Glutamatergic neuron (in vitro differentiated cells): Measurements from ENCODE around the gene COASY. TPM values are rescaled to one million over a fixed set of nuclear protein-coding genes. Genes with fewer than 3 reads are reported as not detected.

Experiments used
- DNase-seq: peaks from one replicate; pipeline ENCODE4 v3.0.0; 2022
- H3K27ac Mint-ChIP-seq: one replicate; pipeline ENCODE4 v1.8.0; 2020; ENCODE audit warnings: mild to moderate bottlenecking, mixed read lengths, inconsistent platforms; ENCODE audit not compliant: unreplicated experiment
- H3K27me3 Mint-ChIP-seq: one replicate; pipeline ENCODE4 v1.8.0; 2020; ENCODE audit warnings: mild to moderate bottlenecking, moderate library complexity, mixed read lengths, inconsistent platforms; ENCODE audit not compliant: unreplicated experiment
- H3K36me3 Mint-ChIP-seq: one replicate; pipeline ENCODE4 v1.8.0; 2020; ENCODE audit warnings: mild to moderate bottlenecking, mixed read lengths, inconsistent platforms; ENCODE audit not compliant: unreplicated experiment
- H3K4me1 Mint-ChIP-seq: one replicate; pipeline ENCODE4 v1.8.0; 2020; ENCODE audit warnings: mild to moderate bottlenecking, low read depth, mixed read lengths, inconsistent platforms; ENCODE audit not compliant: unreplicated experiment
- H3K4me3 Mint-ChIP-seq: one replicate; pipeline ENCODE4 v1.8.0; 2020; ENCODE audit warnings: mild to moderate bottlenecking, mixed read lengths, inconsistent platforms; ENCODE audit not compliant: unreplicated experiment
- H3K9me3 Mint-ChIP-seq: one replicate; pipeline ENCODE4 v1.8.0; 2020; ENCODE audit warnings: mild to moderate bottlenecking, moderate library complexity, mixed read lengths, inconsistent platforms; ENCODE audit not compliant: unreplicated experiment
- CTCF ChIP-seq: fragments of 200-600 bp; sonication (generic); IDR thresholded peaks from one replicate; pipeline ENCODE4 v1.5.0; 2021; ENCODE audit not compliant: partially characterized antibody, unreplicated experiment
- total RNA-seq: library from RNA; stranded (reverse); fragmentation: NEBNext Ultra II Directional; extraction: Animal tissue kit (Norgen Biotek cat#: 25700); gene quantifications from one replicate; pipeline ENCODE4 v1.2.1, GENCODE V29; 2021; ENCODE audit not compliant: unreplicated experiment

Gene COASY
- total RNA-seq, 1 donor from 2014 or later, result 57.4 TPM

DNA sequence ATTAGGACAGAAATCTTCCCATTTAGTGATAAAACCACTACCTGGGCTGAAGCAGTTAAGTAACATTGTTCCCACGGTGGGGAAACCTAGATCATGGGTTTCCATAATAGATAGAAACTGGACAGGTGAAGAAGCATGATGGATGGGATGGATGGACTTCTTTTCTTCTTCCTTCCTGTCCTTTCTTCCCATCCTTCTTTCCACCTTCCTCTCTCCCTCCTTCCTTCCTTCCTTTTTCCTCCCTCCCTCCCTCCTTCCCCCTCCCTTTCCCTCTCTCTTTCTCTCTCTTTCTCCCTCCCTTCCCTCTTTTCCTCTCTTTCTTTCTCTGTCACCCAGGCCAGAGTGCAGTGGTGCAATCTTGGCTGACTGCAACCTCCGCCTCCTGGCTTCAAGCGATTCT lies 12.5 kb downstream of the COASY start:
- Mint-ChIP-seq H3K36me3 (peaks cover 5% of the 10 kb centered on the region), H3K4me3 (no peak overlapping the region), H3K4me1 (peaks cover 2% of the 10 kb centered on the region), H3K27ac (no peak overlapping the region), H3K27me3 (peaks cover 6% of the 10 kb centered on the region), H3K9me3 (peaks cover 10% of the 10 kb centered on the region)
- no peak for TF ChIP-seq CTCF
- no peak for DNase-seq

DNA sequence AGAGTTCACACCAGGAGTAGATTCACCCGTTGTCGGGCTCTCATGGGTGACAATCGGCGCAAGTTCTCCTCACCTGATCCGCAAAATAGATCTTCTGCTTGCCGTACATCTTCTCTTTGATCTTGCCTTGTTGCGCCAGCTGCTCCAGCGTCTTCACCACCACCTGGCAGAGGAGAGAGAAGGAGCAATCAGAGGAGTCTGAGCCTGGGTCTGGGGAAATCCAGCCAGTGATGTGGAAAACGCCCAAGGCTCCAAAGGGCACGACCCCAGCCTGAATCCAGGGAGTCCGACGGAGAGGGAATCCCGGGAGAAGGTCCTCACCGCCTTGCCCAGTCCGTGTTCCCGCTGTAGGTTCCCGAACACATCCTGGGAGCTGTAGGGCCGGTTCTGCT lies 15.2 kb downstream of the COASY start:
- Mint-ChIP-seq H3K27ac (peak overlapping the region; percentile 48), H3K36me3 (peaks cover 5% of the 10 kb centered on the region), H3K9me3 (peaks cover 11% of the 10 kb centered on the region), H3K27me3 (peaks cover 8% of the 10 kb centered on the region), H3K4me3 (peak overlapping the region; percentile 100), H3K4me1 (peaks cover 2% of the 10 kb centered on the region)
- no peak for TF ChIP-seq CTCF
- no peak for DNase-seq

DNA sequence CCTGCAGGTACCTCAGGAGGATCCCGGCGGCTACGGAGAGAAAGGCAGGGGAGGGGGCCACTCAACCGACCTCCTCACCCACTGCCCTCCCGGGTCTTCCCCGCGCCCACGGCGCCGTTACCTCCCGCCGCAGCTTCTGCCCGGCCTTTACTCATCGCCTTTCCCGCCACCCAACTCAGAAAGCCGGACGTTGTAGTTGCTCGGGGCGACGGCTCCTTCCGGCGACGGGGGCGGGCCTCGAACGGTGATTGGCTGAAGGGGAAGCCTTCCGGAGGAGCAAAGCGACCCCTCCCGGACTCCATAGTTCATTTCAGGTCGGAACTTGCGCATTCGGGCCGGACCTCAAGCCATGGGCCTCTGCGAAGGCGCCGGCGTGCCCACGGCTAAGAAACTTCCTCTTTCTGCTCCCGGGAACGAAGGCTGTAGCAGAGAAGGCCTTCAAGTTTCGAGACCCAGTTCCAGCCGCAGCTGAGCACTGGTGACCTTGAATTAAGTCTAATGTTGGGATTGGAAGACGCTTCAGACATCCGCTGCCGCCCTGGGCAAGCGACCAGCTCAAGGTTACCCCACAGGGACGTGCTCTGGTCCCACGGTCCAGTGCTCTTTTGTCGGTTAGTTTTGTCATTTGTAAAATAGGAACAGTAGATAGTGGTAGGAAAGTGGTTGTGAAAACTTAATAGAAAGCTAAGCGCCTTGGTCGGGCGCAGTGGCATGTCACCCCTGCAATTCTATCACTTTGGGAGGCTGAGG lies 15.8 kb downstream of the COASY start, which contains the start of gene PSMC3IP:
PSMC3IP (minus strand) TSS at position 198 of the 750 bp plus-strand sequence; CDS start at position 155, 43 bp downstream.
- no peak for TF ChIP-seq CTCF
- H3K27ac Mint-ChIP-seq, result peak within 1 kb of the TSS; percentile 91

DNA sequence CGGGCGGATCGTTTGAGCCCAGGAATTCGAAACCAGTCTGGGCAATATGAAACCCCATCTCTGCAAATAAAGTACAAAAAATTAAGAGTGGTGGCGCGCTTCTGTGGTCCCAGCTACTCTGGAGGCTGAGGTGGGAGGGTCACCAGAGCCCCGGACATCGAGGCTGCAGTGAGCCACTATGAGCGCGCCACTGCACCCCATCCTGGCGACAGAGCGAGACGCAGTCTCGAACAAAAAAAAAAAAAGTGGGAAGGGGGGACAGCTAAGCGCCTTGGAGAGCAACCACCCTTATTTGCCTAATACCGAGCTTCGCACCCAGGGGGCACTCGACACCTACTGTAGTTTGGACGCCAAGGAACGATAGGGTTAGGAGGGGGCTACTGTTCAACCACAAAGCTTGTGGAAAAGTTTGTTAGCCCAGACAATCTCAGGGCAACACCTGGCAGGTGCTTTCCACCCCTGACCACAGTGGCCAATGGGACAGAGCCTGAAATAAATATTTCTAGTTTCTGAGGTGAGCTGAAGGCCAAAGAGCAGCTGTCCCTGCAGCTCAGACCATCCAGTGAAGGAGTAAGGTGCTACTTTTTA lies 16.4 kb downstream of the COASY start:
- DNase-seq, result peak; percentile 85
- H3K36me3 Mint-ChIP-seq, result peaks cover 2% of the 10 kb centered on the region

More for the DNA sequence above, 15.8 kb downstream of the COASY start, which contains the start of gene PSMC3IP:
- peaks cover 8% of the 10 kb centered on the region for H3K27me3 Mint-ChIP-seq
- DNase-seq, result peak; percentile 96
- H3K36me3 Mint-ChIP-seq, result peaks cover 5% of the 10 kb centered on the region
- H3K4me1 Mint-ChIP-seq, result peaks cover 2% of the 10 kb centered on the region
- H3K9me3 Mint-ChIP-seq, result peaks cover 11% of the 10 kb centered on the region
- peak within 1 kb of the TSS; percentile 100 for H3K4me3 Mint-ChIP-seq

More for the DNA sequence above, 16.4 kb downstream of the COASY start:
- Mint-ChIP-seq H3K27ac (peak overlapping the region; percentile 91), H3K4me3 (peak overlapping the region; percentile 100), H3K4me1 (peaks cover 2% of the 10 kb centered on the region), H3K9me3 (peaks cover 11% of the 10 kb centered on the region), H3K27me3 (peaks cover 8% of the 10 kb centered on the region)
- peak; percentile 66 for TF ChIP-seq CTCF
